Liver (tissue), 9 donors: Measurements from ENCODE around the gene TM9SF2. TPM values are rescaled to one million over a fixed set of nuclear protein-coding genes. Genes with fewer than 3 reads are reported as not detected.

Experiments used
- DNase-seq: peaks from one replicate; pipeline ENCODE4 v3.0.0-alpha.2; 2017; ENCODE audit warnings: low spot score
- H3K27ac ChIP-seq, 2 donors: one replicate each; pipeline ENCODE4 v1.7.0; 2013; ENCODE audit warnings: inconsistent platforms in 2 of 2, low read length in 2 of 2, control low read depth in 1 of 2, low read depth in 1 of 2, mild to moderate bottlenecking in 1 of 2
- H3K27me3 ChIP-seq, 4 donors: one replicate each; pipeline versions ENCODE4 v1.6.1 to v1.7.0; 2013; ENCODE audit warnings: low read length in 3 of 4, inconsistent platforms in 1 of 4, mild to moderate bottlenecking in 1 of 4, moderate library complexity in 1 of 4; ENCODE audit not compliant: control insufficient read depth in 4 of 4, insufficient read depth in 4 of 4
- H3K36me3 ChIP-seq, 4 donors: one replicate each; pipeline versions ENCODE4 v1.6.1 to v1.7.0; 2013; ENCODE audit warnings: low read length in 3 of 4, mild to moderate bottlenecking in 3 of 4, low read depth in 1 of 4, moderate library complexity in 1 of 4; ENCODE audit not compliant: control insufficient read depth in 4 of 4, insufficient read depth in 3 of 4
- H3K4me1 ChIP-seq, 4 donors: one replicate each; pipeline versions ENCODE4 v1.6.1 to v1.7.0; 2013; ENCODE audit warnings: low read length in 3 of 4, mild to moderate bottlenecking in 3 of 4, moderate library complexity in 1 of 4; ENCODE audit not compliant: control insufficient read depth in 4 of 4, insufficient read depth in 4 of 4
- H3K4me3 ChIP-seq, 3 donors: one replicate each; pipeline versions ENCODE4 v1.6.1 to v1.7.0; 2013; ENCODE audit warnings: low read length in 3 of 3, control low read depth in 1 of 3, low read depth in 1 of 3, mild to moderate bottlenecking in 1 of 3
- H3K9ac ChIP-seq, 2 donors: one replicate each; pipeline ENCODE4 v1.7.0; 2013; ENCODE audit warnings: low read length in 2 of 2, mild to moderate bottlenecking in 2 of 2, moderate library complexity in 2 of 2, control low read depth in 1 of 2, low read depth in 1 of 2
- H3K9me3 ChIP-seq, 4 donors: one replicate each; pipeline versions ENCODE4 v1.6.1 to v1.7.0; 2013; ENCODE audit warnings: low read length in 3 of 4; ENCODE audit not compliant: control insufficient read depth in 4 of 4
- EGR1 ChIP-seq, 2 donors: IDR thresholded peaks; 2 replicates each; pipeline ENCODE4 v1.6.1; 2016 to 2018; ENCODE audit warnings: antibody characterized with exemption in 2 of 2, low read depth in 2 of 2
- FOXA2 ChIP-seq: IDR thresholded peaks from 2 replicates; pipeline ENCODE4 v1.6.1; 2016; ENCODE audit warnings: antibody characterized with exemption
- GABPA ChIP-seq, 2 donors: IDR thresholded peaks in 1 of 2; conservative IDR thresholded peaks in 1 of 2; 2 replicates each; pipeline ENCODE4 v1.6.1; 2016; ENCODE audit warnings: antibody characterized with exemption in 2 of 2, mild to moderate bottlenecking in 1 of 2, moderate library complexity in 1 of 2
- HNF4A ChIP-seq, 2 donors: conservative IDR thresholded peaks; 2 replicates each; pipeline ENCODE4 v1.6.1; 2016; ENCODE audit warnings: antibody characterized with exemption in 2 of 2, mild to moderate bottlenecking in 2 of 2
- HNF4G ChIP-seq: IDR thresholded peaks from 2 replicates; pipeline ENCODE4 v1.6.1; 2016; ENCODE audit warnings: antibody characterized with exemption
- JUND ChIP-seq, 2 donors: IDR thresholded peaks; 2 replicates each; pipeline ENCODE4 v1.6.1; 2016; ENCODE audit warnings: antibody characterized with exemption in 2 of 2
- NR2F2 ChIP-seq: IDR thresholded peaks from 2 replicates; pipeline ENCODE4 v1.6.1; 2016; ENCODE audit warnings: antibody characterized with exemption
- RAD21 ChIP-seq, 2 donors: IDR thresholded peaks; 2 replicates each; pipeline ENCODE4 v1.6.1; 2016; ENCODE audit warnings: antibody characterized with exemption in 2 of 2, mild to moderate bottlenecking in 2 of 2
- RXRA ChIP-seq, 2 donors: IDR thresholded peaks; 2 replicates each; pipeline ENCODE4 v1.6.1; 2017 to 2018; ENCODE audit warnings: antibody characterized with exemption in 2 of 2, mild to moderate bottlenecking in 1 of 2
- SP1 ChIP-seq: IDR thresholded peaks from 2 replicates; pipeline ENCODE4 v1.6.1; 2018; ENCODE audit warnings: antibody characterized with exemption, mild to moderate bottlenecking
- TAF1 ChIP-seq: conservative IDR thresholded peaks from 2 replicates; pipeline ENCODE4 v1.6.1; 2016; ENCODE audit warnings: antibody characterized with exemption, mild to moderate bottlenecking
- YY1 ChIP-seq: IDR thresholded peaks from 2 replicates; pipeline ENCODE4 v1.6.1; 2016; ENCODE audit warnings: antibody characterized with exemption, mild to moderate bottlenecking
- WGBS: extraction: QIAGEN DNeasy Blood & Tissue Kit; methylation state at CpG from one replicate; pipeline ENCODE4 v1.1.7; 2013; 5-methylcytosine and 5-hydroxymethylcytosine counted together
- polyA plus RNA-seq, 2 donors: library from polyadenylated mRNA; stranded (reverse) in 1 of 2; unstranded in 1 of 2; fragments of 200-250 nt in 1 of 2; fragments of >200 nt in 1 of 2; fragmentation: Nextera tagmentation in 1 of 2; extraction: Ambion mirVana in 1 of 2; gene quantifications; one replicate each; pipeline versions ENCODE4 v1.2.1 to v1.2.3, GENCODE V29; 2013 to 2015
- total RNA-seq, 2 donors: library from RNA; depleted of rRNA; stranded (reverse); fragments of >200 nt; gene quantifications; one replicate each; pipeline ENCODE4 v1.2.3, GENCODE V29; 2014
- TF ChIP-seq, protein P1 (sequence below): fragments of 150-350 bp; IDR thresholded peaks from 2 replicates; pipeline ENCODE4 v1.5.1; 2017; ENCODE audit warnings: improper control_type of control experiment, low read depth, low read length; ENCODE audit not compliant: missing input control
- TF ChIP-seq, protein P2 (sequence below): IDR thresholded peaks from 2 replicates; pipeline ENCODE4 v1.6.1; 2016; ENCODE audit warnings: antibody characterized with exemption
- TF ChIP-seq, protein P3 (sequence below): IDR thresholded peaks from 2 replicates; pipeline ENCODE4 v1.6.1; 2016; ENCODE audit warnings: antibody characterized with exemption
- TF ChIP-seq, protein P4 (sequence below): IDR thresholded peaks from 2 replicates; pipeline ENCODE4 v1.6.1; 2016; ENCODE audit warnings: antibody characterized with exemption
- TF ChIP-seq, protein P5 (sequence below): IDR thresholded peaks from 2 replicates; pipeline ENCODE4 v1.6.1; 2016; ENCODE audit warnings: antibody characterized with exemption, mild to moderate bottlenecking
- donor health status: healthy.
- donor health status: healthy.
- donor health status: healthy.
- donor health status: healthy.
- donor health status: healthy.

Gene TM9SF2
- total and polyA plus RNA-seq, 4 donors: 70.2 to 112 (median 99.0) TPM

DNA sequence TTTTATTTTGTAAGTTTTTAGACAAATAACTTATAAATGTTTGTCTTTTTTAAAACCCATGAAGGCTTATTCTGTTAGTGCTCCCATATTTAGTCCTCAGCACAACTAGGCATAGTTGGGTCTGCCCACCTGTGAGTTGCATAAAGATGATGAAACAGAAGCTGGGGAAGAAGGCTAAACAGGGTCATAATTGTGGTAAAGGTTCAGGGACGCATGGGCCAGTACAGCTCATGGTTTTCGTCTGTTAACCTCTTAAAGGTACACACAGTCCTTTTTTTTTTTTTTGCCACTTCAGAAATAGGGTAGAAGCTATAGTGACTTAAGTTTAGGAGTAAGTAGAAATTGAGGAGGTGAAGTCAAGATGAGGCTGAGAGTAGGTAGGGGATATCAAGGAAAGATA is 58.3 kb downstream of the TM9SF2 start:
- TF ChIP-seq YY1: peak; percentile 80
- no peak for TF ChIP-seq TAF1
- TF ChIP-seq, protein P1, sequence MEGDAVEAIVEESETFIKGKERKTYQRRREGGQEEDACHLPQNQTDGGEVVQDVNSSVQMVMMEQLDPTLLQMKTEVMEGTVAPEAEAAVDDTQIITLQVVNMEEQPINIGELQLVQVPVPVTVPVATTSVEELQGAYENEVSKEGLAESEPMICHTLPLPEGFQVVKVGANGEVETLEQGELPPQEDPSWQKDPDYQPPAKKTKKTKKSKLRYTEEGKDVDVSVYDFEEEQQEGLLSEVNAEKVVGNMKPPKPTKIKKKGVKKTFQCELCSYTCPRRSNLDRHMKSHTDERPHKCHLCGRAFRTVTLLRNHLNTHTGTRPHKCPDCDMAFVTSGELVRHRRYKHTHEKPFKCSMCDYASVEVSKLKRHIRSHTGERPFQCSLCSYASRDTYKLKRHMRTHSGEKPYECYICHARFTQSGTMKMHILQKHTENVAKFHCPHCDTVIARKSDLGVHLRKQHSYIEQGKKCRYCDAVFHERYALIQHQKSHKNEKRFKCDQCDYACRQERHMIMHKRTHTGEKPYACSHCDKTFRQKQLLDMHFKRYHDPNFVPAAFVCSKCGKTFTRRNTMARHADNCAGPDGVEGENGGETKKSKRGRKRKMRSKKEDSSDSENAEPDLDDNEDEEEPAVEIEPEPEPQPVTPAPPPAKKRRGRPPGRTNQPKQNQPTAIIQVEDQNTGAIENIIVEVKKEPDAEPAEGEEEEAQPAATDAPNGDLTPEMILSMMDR: no peak
- TF ChIP-seq, protein P2, sequence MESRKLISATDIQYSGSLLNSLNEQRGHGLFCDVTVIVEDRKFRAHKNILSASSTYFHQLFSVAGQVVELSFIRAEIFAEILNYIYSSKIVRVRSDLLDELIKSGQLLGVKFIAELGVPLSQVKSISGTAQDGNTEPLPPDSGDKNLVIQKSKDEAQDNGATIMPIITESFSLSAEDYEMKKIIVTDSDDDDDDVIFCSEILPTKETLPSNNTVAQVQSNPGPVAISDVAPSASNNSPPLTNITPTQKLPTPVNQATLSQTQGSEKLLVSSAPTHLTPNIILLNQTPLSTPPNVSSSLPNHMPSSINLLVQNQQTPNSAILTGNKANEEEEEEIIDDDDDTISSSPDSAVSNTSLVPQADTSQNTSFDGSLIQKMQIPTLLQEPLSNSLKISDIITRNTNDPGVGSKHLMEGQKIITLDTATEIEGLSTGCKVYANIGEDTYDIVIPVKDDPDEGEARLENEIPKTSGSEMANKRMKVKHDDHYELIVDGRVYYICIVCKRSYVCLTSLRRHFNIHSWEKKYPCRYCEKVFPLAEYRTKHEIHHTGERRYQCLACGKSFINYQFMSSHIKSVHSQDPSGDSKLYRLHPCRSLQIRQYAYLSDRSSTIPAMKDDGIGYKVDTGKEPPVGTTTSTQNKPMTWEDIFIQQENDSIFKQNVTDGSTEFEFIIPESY: peak; percentile 65
- TF ChIP-seq, protein P3, sequence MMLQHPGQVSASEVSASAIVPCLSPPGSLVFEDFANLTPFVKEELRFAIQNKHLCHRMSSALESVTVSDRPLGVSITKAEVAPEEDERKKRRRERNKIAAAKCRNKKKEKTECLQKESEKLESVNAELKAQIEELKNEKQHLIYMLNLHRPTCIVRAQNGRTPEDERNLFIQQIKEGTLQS: peak; percentile 96
- peak; percentile 39 to 72 for TF ChIP-seq JUND (IDR thresholded peaks at IDR 0.05)
- TF ChIP-seq NR2F2: peak; percentile 36
- TF ChIP-seq FOXA2: no peak
- peak; percentile 90 for TF ChIP-seq SP1
- TF ChIP-seq RAD21 (IDR thresholded peaks at IDR 0.05): peak; percentile 26 to 54
- peak; percentile 42 for TF ChIP-seq HNF4G
- TF ChIP-seq, protein P4, sequence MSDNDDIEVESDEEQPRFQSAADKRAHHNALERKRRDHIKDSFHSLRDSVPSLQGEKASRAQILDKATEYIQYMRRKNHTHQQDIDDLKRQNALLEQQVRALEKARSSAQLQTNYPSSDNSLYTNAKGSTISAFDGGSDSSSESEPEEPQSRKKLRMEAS: peak; percentile 89
- no peak for TF ChIP-seq EGR1 (IDR thresholded peaks at IDR 0.05; ENCODE audit: low read depth in 2 of 2)
- no peak for TF ChIP-seq GABPA (IDR thresholded peaks at IDR 0.05 in 1 of 2, conservative IDR thresholded peaks at IDR 0.05 in 1 of 2)
- peak; percentile 94 to 96 for TF ChIP-seq RXRA (IDR thresholded peaks at IDR 0.05)
- peak; percentile 77 to 86 for TF ChIP-seq HNF4A (conservative IDR thresholded peaks at IDR 0.05)
- peaks cover 1 to 28% (median 14%) of the 10 kb centered on the region in 4 donors for H3K4me1 ChIP-seq
- H3K4me3 ChIP-seq: no peak overlapping the region
- H3K27me3 ChIP-seq: no peaks in the 10 kb centered on the region
- H3K36me3 ChIP-seq: peaks cover 3 to 17% (median 11%) of the 10 kb centered on the region in 4 donors
- no peak for DNase-seq
- no peaks in the 10 kb centered on the region for H3K9me3 ChIP-seq
- WGBS: 32% methylated on average over 2 of the region's 2 CpGs
- peak overlapping the region; percentile 16 to 74 for H3K9ac ChIP-seq
- H3K27ac ChIP-seq: peak overlapping the region; percentile 63 to 82

DNA sequence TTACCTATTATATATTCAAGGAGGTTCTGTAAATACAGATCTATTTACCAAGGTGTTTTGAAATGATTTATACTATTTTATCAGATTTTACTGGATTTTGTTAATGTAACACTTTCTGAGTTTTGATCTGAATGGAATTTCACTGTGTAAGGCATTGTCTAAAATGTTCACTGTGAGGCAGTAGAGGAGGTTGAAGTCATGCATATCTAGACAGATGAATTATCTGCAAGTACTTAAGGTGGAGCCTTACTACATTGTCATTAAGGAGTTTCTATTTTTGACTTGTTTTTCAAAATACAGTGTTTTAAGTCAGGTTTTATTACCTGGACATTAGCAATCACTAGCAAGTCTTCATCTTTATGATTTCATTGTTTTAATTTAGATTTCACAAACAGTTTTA is 62.1 kb downstream of the TM9SF2 start:
- Histone ChIP-seq H3K9ac (no peak overlapping the region), H3K4me3 (no peak overlapping the region), H3K27ac (no peak overlapping the region), H3K27me3 (no peaks in the 10 kb centered on the region), H3K4me1 (peaks cover 1 to 15% (median 8%) of the 10 kb centered on the region in 4 donors), H3K36me3 (peaks cover 1 to 7% (median 4%) of the 10 kb centered on the region in 4 donors), H3K9me3 (no peaks in the 10 kb centered on the region)
- DNase-seq: no peak
- TF ChIP-seq, protein P4: no peak
- TF ChIP-seq, protein P5, sequence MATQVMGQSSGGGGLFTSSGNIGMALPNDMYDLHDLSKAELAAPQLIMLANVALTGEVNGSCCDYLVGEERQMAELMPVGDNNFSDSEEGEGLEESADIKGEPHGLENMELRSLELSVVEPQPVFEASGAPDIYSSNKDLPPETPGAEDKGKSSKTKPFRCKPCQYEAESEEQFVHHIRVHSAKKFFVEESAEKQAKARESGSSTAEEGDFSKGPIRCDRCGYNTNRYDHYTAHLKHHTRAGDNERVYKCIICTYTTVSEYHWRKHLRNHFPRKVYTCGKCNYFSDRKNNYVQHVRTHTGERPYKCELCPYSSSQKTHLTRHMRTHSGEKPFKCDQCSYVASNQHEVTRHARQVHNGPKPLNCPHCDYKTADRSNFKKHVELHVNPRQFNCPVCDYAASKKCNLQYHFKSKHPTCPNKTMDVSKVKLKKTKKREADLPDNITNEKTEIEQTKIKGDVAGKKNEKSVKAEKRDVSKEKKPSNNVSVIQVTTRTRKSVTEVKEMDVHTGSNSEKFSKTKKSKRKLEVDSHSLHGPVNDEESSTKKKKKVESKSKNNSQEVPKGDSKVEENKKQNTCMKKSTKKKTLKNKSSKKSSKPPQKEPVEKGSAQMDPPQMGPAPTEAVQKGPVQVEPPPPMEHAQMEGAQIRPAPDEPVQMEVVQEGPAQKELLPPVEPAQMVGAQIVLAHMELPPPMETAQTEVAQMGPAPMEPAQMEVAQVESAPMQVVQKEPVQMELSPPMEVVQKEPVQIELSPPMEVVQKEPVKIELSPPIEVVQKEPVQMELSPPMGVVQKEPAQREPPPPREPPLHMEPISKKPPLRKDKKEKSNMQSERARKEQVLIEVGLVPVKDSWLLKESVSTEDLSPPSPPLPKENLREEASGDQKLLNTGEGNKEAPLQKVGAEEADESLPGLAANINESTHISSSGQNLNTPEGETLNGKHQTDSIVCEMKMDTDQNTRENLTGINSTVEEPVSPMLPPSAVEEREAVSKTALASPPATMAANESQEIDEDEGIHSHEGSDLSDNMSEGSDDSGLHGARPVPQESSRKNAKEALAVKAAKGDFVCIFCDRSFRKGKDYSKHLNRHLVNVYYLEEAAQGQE: no peak
- TF ChIP-seq, protein P2: no peak
- TF ChIP-seq, protein P1: no peak
- TF ChIP-seq, protein P3: no peak
- TF ChIP-seq FOXA2 (no peak), RXRA (IDR thresholded peaks at IDR 0.05) (no peak), RAD21 (IDR thresholded peaks at IDR 0.05) (no peak), SP1 (no peak), YY1 (no peak), JUND (IDR thresholded peaks at IDR 0.05) (no peak)
